ENCODE results near the gene TMEM184B.

GRCh38 chr22:38264322-38264843 is 8.4 kb downstream of the TMEM184B start:
- TF ChIP-seq, protein P1, sequence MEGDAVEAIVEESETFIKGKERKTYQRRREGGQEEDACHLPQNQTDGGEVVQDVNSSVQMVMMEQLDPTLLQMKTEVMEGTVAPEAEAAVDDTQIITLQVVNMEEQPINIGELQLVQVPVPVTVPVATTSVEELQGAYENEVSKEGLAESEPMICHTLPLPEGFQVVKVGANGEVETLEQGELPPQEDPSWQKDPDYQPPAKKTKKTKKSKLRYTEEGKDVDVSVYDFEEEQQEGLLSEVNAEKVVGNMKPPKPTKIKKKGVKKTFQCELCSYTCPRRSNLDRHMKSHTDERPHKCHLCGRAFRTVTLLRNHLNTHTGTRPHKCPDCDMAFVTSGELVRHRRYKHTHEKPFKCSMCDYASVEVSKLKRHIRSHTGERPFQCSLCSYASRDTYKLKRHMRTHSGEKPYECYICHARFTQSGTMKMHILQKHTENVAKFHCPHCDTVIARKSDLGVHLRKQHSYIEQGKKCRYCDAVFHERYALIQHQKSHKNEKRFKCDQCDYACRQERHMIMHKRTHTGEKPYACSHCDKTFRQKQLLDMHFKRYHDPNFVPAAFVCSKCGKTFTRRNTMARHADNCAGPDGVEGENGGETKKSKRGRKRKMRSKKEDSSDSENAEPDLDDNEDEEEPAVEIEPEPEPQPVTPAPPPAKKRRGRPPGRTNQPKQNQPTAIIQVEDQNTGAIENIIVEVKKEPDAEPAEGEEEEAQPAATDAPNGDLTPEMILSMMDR (IDR thresholded peaks at IDR 0.05), result no peak
- no peak for TF ChIP-seq ELK1 (IDR thresholded peaks at IDR 0.05; ENCODE audit: low read depth, low read length)
- no peak for TF ChIP-seq RAD21 (conservative IDR thresholded peaks at IDR 0.05 in 1 of 2, IDR thresholded peaks at IDR 0.05 in 1 of 2)
- no peak for TF ChIP-seq FOSL2 (IDR thresholded peaks at IDR 0.05)
- TF ChIP-seq FOSL2 (CRISPR knock-in tag; IDR thresholded peaks at IDR 0.05), result no peak
- TF ChIP-seq E2F6 (IDR thresholded peaks at IDR 0.05; ENCODE audit: borderline replicate concordance, low read depth), result no peak
- TF ChIP-seq NFE2L2 (conservative IDR thresholded peaks at IDR 0.05; ENCODE audit: low read length), result no peak
- no peak for TF ChIP-seq BHLHE40 (IDR thresholded peaks at IDR 0.05; ENCODE audit: low read depth, low read length)
- TF ChIP-seq, protein P2, sequence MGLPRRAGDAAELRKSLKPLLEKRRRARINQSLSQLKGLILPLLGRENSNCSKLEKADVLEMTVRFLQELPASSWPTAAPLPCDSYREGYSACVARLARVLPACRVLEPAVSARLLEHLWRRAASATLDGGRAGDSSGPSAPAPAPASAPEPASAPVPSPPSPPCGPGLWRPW (IDR thresholded peaks at IDR 0.05), result no peak
- no peak for TF ChIP-seq SREBF2 (IDR thresholded peaks at IDR 0.05)
- no peak for TF ChIP-seq POLR2A (IDR thresholded peaks at IDR 0.05; ENCODE audit: low read length)
